GM21390 (cell line): ENCODE measurements around the gene FRMD3.
"Not testable (repeated sequence)": the region's sequence is repeated elsewhere in the genome, so short reads cannot be mapped to it uniquely, and the experiment has no call there.

Experiments used
- ATAC-seq: cut with Tn5 transposase; IDR thresholded peaks from one replicate; pipeline ENCODE4 v1.9.1; 2021; ENCODE audit not compliant: unreplicated experiment

Gene FRMD3

DNA sequence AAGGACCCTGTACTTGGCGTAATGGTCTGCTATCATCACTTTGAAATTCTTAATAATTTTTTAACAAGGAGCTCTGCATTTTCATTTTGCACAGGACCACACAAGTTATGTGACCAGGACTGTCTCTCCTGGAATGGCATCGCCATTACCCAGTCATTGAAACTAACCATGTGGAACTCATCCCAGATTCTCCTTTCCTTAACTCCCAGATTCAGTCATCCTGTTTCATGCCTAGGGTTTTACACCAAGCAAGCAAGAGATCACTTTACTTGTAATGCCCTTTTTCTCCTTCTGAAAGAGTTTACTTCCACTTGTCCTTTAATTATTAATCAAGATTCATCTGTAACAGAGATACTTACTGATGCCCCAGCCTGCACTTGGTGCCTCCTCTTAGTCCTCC, 12.0 kb downstream of the FRMD3 start:
- ATAC-seq: no peak

DNA sequence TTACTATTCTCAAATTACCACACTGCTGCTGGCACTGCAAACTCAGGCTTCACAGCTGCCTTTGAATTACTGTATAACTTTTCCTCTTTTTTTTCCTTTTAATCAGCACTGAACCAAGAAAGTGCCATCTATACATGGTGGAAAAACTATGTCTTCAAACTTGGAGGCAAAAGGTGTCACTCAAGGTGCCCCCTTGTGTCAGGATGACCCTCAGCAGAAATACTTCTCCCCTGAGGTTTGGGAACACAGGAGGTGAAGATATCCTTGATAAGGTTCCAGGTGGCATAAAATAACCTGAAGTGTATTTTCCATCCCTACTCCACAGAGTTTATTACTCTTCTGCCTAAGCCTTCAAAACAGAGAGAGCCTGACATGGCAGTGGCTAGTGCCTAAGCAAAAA, 14.5 kb downstream of the FRMD3 start:
- no peak for ATAC-seq

- ATAC-seq: no peak
Observed at GRCh38 chr9:83521411-83521810, 16.8 kb downstream of the FRMD3 start.

DNA sequence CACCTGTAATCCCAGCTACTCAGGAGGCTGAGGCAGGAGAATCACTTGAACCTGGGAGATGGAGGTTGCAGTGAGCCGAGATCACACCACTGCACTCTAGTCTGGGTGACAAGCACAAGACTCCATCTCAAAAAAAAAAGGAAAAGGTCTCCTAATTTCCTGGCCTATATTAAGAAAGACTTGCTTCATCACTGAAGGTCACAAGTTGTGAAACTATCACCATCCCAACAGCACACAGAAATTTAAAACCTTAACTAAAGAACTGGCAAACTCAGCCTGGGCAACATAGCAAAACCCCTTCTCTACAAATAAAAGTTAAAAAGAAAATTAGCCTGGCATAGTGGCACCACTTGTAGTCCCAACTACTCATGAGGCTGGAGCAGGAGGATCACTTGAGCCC, 17.2 kb downstream of the FRMD3 start:
- no peak for ATAC-seq

DNA sequence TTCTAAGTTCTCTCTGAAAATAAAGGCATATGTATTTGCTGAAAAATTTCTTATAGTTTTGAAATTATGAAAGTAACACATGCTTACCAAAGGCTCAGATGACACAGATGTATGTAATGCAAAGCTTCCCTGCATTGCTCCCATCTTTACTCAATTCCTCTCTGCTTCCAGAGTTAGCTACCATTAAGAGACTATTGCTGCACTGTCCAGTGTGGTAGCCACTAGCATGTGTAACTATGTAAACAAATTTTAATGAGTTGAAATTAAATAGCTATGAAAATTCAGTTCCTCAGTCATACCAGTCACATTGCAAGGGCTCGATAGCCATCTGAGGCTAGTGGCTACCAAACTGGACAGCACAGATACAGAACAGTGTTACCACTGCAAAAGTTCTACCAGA, 17.9 kb downstream of the FRMD3 start:
- no peak for ATAC-seq

- not testable (repeated sequence) for ATAC-seq
Observed at GRCh38 chr9:83517980-83518379, 20.2 kb downstream of the FRMD3 start.

GRCh38 chr9:83514767-83515166, 23.4 kb downstream of the FRMD3 start:
- no peak for ATAC-seq

DNA sequence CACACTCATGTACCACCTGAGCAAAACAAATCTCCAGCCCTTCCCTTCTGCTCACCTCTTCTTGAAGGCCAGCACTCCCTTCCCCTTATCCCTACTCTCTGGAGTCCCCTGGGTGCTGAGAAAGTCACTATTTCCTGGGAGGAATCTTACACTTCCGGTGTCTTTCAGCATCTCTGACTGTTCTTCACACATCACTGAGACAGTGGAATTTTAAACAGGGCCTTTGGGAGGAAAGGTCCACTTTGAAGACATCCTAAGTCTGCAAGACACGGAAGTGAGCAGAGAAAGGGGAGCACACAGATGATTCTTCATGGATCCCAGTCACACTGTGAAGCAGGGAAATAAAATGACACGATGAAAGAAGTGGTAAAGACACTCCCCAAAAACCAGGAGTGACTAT, 25.6 kb downstream of the FRMD3 start:
- ATAC-seq: no peak

DNA sequence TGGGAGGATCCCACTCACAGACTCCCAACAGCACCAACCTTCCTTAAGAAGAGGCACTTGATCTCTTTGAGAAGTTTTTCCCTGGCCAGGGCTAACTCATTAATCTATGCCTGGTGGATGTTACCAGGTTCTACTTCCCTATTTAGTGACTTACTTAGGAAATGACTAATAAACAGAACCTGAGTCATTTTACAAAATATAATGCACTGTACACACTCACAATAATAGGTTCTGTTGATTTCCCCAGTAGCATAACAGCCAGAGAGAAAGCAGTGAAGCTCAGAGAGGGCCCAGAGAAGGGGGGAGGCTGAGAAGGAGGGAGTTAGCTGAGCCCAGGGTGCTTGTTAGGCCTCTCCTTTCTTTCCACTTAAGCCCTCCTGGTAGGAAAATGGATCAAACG, 27.1 kb downstream of the FRMD3 start:
- peak; percentile 96 for ATAC-seq

DNA sequence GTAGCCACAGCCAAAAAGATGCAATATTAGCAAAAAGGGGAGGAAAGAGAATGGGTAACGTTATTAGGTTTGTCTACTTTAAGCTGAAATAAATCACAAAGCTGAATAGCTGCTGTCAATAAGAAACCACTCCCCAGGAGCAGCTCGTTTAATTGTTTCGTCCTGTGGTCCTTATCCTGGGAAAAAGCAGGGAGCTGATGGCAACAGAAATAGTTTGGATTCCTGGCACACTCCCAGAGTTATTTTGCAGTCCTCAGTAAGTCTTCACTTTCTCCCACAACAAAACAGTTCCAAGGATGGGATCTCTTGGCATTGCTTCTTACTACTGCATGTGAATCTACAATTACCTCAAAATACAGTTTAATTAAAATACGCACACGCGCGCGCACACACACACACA, 28.8 kb downstream of the FRMD3 start:
- ATAC-seq: no peak

GRCh38 chr9:83508067-83508466, 30.1 kb downstream of the FRMD3 start:
- no peak for ATAC-seq

DNA sequence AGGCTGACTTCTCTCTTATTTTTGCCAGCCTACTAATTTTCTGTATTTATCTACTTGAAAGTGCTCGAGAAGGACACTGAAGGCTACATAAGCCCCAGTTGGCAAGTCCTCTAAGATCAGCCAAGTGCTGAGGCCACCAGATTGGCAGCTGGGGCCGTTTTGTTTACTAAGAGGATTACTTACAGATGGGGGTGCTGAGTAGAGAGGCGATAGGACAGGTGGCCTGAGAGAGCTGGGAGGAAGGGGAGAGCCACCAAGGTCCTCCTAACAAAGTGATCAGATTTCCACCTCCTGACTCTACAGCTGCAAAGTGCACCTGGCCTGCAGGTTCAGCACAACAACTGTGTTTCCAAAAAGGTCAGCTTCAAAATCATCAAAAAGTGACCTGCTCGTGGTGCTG, 32.9 kb downstream of the FRMD3 start:
- no peak for ATAC-seq

DNA sequence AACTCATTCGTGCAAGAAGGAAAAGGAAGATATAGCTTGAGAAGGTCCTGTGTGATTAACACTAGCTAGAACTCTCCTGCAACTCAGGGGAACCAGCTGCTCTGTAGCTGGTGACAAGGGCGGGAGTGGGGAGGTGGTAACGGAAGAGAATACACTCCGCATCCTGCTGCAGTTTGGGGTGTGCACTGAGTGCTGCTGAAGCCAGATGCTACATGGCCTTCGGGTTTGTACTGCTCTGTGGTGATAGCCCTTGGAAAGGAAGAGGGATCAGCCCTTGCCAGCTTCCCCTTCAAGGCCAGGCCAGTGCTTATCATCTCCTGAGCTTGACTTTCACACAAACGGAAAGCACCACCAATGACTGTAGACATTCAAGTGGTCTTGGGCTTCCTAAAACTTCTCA, 34.3 kb downstream of the FRMD3 start:
- no peak for ATAC-seq

DNA sequence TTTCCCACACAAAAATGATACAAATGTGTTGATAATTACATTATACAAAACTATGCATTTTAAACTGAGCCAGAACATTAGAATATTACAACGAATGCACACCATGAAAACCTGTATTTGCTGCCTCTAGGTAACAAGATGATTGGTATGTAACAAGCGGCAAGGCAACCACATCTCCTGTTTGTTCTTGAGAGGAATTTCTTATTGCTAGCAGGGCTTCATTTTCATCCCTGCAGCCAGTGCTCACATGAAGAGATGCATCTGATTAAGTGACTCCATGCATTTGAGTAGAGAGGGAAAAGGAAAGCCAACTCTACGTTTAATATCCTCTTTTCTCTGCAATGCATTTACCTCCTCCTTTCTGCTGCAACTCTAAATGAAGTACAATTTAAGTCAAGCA, 36.6 kb downstream of the FRMD3 start:
- ATAC-seq: no peak

GRCh38 chr9:83497441-83497840, 40.8 kb downstream of the FRMD3 start:
- no peak for ATAC-seq

DNA sequence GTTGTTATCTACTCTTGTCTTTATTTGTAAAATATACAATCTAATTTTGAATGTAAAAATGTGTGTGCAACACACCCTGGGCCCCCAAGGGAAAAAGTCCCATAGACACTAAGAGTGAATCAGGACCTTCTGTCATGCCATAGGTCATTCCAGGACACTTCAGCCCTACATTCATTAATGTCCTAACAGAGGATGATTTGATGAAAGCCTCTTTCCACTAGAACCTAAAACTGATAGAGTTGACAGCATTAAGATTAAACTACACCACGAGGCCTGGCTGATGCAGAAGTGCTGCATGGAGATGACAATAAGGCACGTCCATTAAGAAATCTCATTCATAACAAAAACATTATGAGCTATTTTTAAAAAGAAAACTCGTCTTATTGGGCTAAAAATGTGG, 46.2 kb downstream of the FRMD3 start:
- ATAC-seq: no peak

DNA sequence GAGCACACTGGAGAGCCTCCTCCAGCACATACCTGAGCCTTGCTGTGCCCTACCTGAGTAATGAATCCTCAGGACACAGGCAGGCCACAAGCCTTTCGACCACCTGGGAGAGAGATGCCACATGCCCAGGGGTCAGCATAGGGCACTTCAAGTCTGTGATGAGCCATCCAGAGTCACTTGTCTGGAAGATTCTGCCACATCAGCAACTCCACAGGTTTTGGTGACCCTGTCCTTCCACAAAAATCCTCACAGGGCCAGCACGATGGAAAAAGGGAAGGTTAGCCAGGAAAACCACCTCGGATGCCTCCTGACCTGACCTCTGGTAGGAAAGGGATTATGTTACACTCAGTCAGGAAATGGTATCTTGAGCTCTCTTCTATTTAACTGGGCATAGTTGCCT, 46.8 kb downstream of the FRMD3 start:
- no peak for ATAC-seq

GRCh38 chr9:83489961-83490360, 48.2 kb downstream of the FRMD3 start:
- ATAC-seq: no peak

GRCh38 chr9:83484990-83485389, 53.2 kb downstream of the FRMD3 start:
- no peak for ATAC-seq

DNA sequence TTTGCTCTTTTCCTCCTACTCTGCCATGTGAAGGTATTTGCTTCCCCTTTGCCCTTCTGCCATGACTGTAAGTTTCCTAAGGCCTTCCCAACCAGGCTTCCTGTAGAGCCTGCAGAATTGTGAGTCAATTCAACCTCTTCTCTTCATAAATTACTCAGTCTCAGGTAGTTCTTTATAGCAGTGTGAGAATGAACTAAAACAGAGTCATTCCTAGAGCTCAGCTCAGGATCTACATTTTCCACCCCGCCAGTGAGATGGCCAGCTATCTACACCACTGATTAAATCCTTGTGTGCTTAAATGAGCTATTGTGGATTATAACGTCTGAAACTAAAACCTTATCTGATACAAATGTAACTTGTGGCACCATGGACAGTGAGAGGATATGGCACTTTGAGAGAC, 55.0 kb downstream of the FRMD3 start:
- no peak for ATAC-seq

- no peak for ATAC-seq
Observed at GRCh38 chr9:83479765-83480164, 58.4 kb downstream of the FRMD3 start.

- no peak for ATAC-seq
Observed at GRCh38 chr9:83477571-83477970, 60.6 kb downstream of the FRMD3 start.

DNA sequence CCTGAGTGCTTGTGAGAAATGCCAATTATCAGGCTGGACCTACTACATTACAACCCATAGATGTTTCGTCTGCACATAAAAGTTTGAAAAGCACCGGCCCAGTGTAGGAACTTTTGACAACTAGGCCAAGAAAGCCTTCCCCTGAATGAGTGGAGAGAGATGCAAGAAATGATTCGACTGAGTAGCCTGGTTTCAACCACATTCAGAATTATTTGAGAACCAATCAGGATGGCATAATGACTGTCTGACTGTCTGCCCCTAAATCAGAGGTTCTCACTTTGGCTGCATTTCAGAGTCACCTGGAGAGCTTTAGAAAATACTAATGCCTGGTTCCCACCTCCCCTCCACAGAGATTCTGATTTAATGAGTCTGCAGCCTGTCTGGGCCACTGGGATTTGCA, 61.1 kb downstream of the FRMD3 start:
- ATAC-seq: no peak

DNA sequence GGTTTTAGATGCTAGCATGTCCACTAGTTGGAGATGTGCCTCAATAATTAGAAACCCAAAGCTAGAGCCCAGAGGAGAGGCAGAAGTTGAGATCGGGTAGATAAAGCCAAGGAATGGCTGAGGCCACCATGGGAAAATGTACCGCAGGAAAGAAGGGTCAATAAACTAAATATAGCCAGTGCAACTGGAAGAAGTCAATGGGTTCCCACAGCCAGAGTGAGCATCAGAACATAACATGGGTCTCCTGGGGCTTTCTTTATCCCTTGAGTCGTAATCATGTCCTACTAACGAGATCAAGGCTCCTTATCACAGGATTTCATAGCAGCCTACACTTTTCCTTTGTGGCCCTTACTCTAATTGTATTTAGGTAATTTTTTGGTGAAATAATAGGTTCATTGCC, 61.7 kb downstream of the FRMD3 start:
- no peak for ATAC-seq
